ENCODE data around the gene CALU.

Gene CALU

DNA sequence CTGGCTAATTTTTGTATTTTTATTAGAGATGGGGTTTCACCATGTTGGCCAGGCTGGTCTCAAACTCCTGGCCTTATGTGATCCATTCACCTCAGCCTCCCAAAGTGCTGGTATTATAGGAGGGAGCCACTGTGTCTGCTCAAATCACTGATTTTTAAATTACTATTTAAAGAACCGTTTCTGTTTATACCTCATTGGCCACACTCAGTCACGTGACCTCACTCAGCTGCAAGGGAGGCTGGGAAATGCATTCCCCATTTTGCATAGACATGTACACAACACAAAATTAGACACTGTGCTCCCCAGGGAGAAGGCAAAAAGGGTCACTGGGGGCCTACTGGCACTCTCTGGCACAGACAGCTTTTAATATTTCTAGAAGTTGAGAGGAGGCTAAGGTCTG is 13.6 kb upstream of the CALU start:
- DNase-seq: no peak

DNA sequence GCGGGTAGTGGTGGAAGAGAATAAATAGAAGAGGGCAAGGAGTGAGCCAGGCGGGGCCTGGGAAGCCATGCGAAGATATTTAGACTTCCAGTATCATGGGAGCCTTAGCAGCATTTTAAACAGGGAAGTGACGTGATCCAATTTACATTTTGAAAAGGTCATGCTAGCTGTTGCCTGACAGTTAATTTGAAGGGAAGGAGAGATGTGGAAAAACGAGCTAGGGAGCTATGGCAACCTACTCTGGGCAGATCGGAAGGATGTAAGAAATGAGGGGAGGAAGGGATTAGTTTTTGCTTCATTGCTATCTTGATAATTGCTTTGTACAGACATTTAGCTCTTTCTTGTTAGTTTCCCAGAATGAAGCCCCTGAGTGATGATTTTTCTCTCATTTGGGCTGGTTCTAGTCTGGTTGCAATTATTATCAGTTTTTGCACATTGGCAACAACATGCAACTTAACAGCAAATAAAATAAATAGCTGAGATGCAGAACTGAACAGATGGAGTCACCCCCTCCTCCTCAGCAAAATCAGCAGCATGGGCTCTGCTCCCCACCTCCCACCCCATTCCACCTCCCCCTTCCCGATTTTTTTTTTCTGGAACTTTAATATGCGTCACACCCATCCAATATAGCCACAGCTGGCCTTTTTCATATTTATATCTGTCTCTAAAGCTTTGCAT is 13.0 kb upstream of the CALU start:
- DNase-seq: no peak

DNA sequence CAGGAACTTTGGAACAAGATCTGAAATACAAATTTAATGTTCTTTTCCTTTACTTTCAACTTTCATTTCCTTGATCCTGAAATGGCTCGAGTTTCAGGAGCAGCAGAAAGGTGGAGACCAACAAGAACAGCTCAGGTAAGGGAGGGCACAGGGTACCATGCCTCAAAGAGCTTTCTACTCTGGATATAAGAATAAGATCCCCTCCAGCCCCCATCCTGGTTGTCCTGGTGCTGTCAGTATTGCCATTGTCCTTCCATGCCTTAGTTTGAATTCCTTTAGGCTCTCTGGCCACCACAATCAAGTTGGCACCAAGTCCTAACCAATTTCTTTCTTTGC is 12.5 kb upstream of the CALU start:
- DNase-seq: no peak

DNA sequence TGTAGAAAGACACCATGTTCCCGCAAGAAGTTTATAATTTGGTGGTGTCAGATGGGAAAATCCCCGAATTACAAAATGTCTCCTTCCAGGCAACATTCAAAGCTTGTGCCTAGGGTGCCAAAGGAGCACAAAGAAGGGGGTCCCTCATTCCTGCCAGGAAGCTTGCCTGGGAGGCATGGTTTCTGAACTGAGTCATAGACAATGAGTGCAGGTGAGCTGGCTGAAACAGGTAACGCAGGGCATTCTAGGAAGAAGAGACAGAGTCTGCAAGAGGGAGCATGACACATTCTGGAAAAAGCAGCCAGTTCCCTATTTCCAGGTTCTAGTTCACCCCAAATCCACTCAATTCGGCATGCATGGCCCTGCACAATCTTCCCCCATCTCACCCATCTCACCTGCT is 11.9 kb upstream of the CALU start:
- DNase-seq: no peak

DNA sequence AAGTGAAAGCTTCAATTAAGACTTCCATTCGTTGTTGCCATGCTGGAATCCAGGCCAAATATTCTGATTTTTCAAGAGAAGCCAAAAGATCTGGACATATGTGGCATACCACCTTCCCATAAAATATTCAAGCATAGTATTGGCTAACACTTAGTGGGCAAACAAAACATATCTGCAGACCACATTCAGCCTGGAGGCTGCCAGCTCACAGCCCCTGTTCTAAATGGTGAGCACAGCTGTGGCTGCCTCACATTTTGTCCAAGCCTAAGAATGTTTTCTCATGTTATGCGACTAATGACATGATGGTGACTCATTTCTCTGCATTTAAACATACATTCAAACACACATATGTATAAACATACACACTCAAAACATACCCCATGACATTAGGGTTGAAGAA is 10.6 kb upstream of the CALU start:
- DNase-seq: no peak

DNA sequence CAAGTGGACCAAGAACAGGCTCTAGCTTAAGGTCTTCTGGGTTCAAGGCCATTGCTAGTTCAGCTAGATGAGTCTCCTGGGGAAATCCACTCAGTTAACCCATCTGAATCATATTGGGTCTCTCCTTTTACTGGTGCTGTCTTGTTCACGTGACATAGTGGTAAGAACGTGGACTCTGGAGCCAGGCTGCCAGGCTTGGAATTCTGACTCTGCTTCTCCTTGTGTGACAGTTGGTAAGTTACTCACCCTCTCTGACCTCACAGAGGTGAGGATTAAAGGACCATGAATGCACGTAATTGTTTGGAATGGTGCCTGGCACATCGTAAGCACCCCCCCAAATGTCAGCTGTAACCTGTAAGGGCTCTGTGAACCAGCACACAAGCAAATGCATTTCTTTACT is 9.7 kb upstream of the CALU start:
- no peak for DNase-seq

DNA sequence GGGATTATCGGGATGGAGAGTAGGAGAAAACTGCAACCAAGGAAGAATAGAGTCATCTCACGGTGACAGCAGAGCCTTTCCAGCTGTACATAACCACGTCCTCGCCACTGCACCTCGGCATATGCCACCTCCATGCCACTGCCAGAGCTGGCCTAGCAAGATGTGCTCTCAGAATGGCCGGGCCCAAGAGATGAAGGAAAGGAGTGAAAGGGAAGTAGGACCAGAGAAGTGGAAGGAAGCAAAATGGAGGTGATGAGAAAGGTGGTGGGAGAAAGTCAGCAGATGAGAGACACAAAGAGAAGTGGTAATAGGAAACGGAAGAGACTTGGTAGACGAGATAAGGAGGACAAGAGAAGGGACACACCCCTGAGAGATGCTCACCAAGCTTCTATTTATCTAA is 8.0 kb upstream of the CALU start:
- DNase-seq: no peak

DNA sequence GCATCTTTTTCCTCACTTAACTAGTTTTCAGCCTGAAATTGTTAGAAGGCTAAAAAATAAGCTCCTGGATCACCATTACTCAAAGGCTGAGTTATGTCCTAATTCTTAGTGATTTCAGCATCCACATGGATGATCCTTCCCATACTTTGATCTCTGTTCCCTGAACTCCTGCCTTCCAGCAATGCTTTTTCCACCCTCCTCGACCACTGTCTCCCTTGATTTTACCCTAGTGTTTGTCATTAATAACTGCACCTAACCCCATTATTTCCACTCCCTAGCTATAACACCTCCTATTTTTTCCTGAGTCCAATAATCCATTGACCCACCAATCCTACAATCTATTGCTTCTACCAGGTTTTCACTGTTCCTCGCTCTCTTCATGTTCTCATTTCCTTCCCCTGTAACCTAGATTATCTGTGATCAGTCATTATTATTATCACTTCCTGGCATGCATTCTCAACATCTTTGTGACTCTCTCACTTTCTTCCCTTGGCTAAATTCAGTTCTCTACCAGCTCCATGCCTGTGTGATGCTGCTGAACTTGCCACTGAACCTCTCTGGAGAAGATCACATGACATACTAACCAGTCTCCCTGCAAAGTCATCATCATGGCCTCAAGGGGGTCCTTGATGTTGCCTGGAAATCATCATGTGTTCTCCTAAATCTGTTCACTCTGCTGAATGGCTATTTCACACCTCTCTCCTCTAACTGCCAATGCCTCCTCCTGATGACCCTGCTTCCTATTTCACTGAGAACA is 6.5 kb upstream of the CALU start:
- no peak for DNase-seq

DNA sequence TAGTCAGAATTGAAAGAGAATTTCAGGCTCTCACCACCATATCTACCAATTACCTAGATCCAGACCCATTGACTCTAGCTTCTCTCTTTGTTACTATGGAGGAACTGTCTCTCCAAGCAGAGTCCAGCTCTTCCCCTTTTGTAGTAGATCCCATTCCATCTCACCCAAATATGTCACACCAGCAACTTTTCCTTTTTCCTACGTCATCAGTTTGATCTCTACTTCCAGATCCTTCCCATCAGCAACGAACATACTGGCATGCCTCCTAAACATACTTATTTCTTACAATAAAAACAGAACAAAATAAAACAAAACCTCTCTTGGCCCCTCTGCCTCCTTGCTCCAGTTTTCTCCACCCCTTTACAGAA is 5.9 kb upstream of the CALU start:
- no peak for DNase-seq

DNA sequence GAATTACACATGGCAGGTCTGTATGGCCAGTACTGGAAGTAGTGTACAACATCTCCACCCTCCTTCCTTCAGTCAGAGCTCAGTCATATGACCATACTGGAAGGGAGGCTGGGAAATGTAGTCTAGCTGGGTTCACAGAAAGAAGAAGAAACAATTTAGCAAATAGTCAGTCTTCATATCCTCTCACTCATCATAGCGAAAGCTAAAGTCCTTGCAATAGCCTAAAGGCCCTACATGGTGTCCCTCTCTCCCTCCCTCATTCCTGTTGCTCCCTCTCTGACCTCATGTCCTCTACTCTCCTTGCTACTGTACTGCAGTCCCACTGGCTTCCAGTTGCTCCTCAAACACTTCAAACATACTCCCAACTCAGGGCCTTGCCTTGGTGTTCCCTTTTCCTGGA is 4.3 kb upstream of the CALU start:
- no peak for DNase-seq

DNA sequence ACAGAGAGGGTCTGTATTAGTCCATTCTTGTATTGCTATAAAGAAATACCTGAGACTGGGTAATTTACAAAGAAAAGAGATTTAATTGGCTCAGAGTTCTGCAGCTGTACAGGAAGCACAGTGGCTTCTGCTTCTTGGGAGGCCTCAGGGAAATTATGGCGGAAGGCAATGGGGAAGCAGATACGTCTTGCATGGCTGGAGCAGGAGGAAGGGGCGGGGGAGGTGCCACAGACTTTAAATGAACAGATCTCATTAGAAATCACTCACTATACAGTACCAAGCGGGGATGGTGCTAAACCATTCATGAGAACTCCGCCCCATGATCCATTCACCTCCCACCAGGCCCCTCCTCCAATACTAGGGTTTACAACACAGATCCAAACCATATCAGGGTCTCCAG is 3.7 kb upstream of the CALU start:
- no peak for DNase-seq

DNA sequence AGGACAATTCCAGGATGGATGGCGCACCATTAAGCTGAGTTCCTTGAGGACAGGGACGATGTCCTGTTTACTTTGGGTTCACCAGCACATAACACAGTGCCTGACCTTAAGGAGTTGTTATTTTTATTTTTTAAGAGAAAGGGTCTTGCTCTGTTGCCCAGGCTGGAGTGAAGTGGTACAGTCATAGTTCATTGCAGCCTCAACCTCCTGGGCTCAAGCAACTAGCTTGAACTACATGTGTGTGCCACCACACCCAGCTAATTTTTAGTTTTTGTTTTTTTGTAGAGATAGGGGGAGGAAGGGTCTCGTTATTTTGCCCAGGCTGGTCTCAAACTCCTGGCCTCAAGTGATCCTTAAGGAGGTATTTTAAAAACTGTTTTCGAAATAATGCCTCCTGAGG is 1.7 kb upstream of the CALU start:
- no peak for DNase-seq

DNA sequence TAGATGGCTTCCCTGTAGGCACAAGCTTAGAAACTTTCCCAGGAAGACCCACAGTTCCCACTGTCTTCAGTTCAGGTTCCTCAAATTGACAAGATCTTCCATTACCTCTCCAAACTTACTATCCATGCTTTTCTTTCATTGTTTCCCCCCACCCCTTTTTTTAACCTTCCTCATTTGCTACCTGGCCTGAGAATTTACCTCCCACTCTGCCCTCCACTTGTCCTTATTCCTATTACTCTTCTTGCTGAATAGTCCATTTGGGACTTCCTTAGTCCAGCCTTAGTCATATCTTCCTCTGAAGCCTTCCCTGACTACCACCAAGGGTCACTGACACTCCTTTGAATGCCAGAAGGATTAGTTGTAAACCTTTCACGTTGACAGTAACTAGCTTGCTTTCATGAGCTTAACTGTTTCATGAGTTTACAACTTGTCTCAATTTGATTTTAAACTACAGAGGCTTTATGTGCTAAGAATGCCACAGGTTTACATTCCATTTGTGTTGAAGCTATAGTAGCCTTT is 1.2 kb upstream of the CALU start:
- DNase-seq: no peak

DNA sequence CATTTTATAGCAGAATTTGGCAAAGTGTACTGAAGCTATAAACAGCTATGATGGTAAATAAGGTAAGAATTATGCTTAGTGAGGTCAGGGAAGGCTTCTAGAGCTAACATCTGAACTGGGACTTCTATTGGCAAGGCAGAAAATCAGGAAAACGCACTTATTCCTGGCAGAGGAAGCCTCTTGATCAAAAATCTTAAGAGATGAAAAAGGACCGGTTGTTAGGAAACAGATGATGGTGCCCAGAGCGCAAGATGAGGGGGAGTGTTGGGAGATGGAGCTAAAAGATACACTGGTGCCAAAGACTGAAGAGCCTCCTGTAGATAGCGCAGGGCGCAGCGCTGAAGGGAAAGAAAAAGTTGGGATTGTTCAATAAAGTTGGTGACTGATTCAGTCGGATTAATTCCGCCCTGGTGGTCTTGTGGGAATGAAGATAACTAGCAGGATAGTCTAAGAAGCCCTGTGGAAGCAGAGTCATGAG is 550 bp upstream of the CALU start:
- DNase-seq: no peak

DNA sequence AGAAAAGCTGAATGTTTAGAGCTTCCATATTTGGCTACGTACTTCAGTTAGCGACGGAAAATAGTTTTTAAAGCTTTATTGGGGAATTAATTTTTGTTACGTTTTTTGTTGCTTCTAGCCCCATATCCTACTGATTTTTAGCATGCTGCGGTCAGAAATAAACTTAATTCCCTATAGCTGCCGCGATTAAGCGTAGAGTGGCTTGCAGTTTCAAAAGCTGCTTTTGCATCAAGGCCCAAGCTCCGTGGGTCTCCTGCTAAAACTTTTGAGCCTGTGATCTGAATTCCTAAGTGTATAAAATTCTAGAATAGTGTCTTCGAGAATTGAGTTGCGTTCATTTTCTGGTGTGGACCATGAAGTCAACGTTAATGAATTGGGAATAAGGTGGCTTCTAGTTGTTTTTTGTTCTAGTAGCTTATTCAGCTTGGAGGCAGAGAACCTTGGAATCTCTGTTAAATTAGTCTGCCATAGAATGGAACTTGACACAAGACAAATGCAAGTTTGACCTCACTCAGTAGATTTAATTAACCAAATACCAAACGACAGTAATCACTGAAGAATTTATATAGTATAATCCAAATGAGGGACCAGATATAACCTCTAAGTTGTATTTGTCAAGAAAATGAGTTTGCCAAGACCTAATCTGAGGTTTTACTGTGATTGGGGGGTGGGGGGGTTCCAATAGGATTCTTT is 977 bp downstream of the CALU start:
- DNase-seq: no peak

DNA sequence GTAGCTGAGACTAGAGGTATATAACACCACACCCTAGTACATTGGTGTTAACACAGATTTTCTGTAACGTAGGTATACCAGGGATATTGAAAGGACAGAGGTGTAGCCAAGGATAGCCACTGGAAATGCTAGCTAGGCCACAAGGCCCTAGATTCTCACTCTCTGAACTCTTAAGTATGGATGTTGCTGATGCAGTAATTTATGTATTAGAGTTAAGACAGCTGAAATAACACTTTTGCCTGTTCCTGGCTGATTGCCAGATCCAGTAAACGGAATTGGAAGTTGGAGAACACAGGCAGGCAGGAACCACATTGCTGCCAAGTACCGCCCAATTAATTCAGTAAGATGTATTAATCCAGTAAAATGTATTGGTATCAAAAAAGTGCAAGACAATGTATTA is 1.8 kb downstream of the CALU start:
- DNase-seq: no peak

DNA sequence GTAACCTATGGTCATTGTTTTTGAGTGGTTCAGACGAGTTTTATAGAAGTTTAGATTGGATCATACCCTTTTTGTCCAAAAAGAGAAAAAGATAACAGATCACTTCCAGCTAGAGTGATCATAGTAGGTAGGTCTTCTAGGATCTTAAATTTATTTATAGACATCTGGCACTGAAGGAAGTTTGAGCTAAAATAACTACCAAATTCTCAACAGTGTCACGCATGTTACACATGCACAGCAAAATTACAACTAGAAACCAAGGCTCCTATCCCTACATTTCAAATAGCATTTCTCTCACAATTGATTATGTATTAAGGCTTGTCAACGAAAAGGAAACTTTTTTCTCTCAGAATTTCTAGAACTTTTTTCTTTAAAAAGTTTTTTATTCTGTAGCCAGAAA is 2.3 kb downstream of the CALU start:
- DNase-seq: no peak

DNA sequence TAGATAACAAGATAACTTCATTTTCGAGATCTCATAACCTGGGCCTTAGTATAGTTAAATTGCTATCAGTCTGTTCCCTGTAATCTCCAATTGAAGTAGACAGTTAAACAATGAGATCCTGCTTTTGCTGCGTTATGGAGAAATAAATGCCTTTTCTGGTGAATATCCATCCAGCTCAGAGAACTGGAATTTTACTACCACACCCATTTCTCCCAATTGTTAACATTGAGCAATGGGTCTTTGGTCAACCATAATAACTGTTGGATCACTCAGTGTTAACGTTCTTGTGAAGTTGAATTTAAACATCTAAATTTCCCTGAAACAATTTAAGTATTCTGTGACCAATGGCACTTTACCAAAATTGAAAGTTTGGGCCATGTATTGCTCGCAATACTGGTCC is 3.0 kb downstream of the CALU start:
- no peak for DNase-seq

DNA sequence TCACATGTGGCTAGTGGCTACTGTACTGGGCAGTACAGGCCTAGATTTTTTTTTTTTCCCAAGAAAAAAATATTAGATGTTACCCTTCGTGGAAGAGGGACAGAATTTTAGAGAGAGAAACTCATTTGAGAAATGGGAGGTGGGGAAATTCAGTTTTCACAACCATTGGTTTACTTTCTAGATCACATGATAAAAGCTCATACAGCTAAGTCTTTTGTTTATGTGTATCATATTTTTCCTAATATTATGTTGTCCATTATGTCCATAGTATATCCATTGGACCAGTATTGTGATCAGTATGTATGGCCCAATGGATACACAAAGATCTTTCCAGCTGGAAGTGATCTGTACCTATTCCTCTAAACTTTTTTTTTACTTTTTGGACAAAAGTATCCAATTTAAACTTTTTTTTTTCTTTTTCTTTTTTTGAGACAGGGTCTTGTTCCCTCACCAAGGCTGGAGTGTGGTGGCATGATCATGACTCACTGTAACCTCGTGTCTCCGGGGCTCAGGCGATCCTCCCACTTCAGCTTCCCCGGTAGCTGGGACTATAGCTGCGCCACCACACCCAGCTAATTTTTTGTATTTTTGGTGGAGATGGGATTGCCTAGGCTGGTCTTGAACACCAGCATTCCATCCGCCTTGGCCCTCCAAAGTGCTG is 4.1 kb downstream of the CALU start:
- DNase-seq: no peak

DNA sequence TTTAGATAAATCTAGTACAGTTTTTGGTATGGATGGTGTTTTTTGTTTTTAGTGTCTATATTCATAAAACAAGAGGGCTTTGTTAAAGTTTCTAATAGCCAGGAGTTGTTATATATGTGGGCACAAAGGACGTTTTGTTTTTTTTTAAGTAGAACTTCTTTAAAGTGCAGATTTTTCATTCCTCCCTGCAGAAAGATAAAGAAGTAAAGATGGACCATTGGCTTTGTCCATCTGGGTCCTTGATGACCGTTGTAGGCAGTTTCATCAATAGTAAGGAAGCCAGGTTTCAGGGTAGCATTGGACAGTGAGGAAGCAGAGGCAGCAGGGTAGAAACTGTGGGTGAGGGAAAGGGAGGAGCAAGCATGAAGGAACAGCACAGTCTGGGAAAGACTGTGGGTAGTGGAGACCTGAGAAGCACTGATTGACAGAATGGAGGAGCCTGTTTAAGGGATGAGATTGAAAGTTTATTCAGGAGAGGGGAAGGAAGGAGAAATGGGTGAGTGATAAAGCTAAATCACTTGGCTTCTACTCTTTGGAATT is 5.3 kb downstream of the CALU start:
- no peak for DNase-seq

DNA sequence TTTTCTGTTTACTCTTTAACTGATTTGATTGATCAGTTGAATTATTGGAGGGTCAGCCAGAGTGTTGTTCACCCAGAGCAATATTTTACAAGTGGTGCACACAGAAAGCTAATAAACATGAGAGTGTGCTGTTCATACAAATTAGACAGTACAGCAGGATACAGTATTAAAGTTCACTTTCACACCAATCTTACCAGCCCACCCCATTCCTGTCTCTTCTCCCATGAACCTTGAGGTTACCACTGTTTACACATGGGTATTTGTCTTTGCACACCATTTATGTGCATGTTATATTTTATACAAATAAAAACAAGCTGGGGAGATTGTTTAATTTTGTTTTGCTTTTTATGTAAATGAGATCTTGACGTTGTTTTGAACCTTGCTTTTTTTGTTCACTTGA is 6.5 kb downstream of the CALU start:
- no peak for DNase-seq

DNA sequence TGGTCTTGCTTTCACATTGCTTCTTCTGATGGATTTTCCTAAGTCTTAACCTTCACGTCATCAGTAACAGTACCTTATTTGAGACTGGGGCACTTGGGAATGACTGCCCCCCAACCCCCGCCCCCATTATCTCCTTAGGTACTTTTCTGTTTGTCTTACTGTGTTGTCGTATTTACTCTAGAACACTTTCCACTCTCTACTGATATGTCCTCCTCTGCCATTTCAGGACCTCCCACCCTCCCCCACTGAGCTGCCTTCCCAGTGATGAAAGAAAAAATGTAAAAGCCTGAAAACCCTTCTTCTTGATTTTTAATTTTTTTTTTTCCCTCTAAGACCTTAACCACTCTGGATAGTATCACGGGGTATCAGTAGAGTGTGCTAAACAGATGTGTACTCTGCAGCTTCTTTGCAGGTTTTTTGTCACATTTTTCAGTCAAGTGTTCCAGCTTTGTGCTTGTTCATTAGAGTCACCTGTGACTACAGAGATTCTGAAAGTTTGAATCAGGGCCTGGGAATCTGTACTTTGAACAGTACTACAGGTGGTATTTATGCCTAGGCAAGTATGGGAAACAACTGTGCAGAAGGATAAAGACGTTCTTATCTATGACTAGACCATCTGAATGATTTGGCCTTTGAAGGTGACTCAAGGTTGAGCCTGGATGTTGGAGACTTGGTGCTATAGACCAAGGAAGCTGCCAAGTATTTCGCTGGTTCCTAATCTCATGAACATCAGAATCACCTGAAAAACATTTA is 8.3 kb downstream of the CALU start:
- no peak for DNase-seq

DNA sequence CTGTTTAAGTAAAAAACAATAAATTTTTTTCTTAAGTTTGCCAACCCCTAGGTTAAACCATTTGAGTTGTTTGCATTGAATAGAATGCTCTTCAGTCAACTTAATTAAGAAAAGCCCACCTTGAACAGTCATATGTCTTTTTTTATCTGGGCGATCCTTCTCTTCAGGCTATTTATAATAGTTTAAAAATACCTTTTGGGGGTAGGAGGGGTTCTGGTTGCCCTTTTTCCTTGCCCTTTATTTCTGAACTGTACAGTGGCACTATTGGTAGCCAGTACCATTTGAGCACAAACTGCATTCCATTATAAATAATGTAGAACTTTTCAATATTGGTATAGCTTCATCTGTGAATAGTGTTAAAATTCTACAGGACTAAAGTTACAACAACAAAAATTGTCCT is 13.1 kb downstream of the CALU start:
- no peak for DNase-seq
